HG03571 (cell line): ENCODE results near the gene LRRC56.

Experiments
- ATAC-seq: cut with Tn5 transposase; IDR thresholded peaks from one replicate; pipeline ENCODE4 v1.9.1; 2021; ENCODE audit not compliant: unreplicated experiment

Gene LRRC56

GRCh38 chr11:592501-592900 lies 55.2 kb downstream of the LRRC56 start:
- ATAC-seq = no peak

- ATAC-seq = no peak
Measured at GRCh38 chr11:592918-593317, 55.6 kb downstream of the LRRC56 start.

GRCh38 chr11:593347-593746 lies 56.0 kb downstream of the LRRC56 start:
- ATAC-seq = no peak

- no peak for ATAC-seq
Measured at GRCh38 chr11:595400-595799, 58.1 kb downstream of the LRRC56 start.

- ATAC-seq = no peak
Measured at GRCh38 chr11:596374-596773, 59.0 kb downstream of the LRRC56 start.

GRCh38 chr11:597166-597725 lies 59.9 kb downstream of the LRRC56 start:
- no peak for ATAC-seq

GRCh38 chr11:598005-598680 lies 60.8 kb downstream of the LRRC56 start:
- ATAC-seq = no peak

GRCh38 chr11:601573-602245 lies 64.4 kb downstream of the LRRC56 start:
- ATAC-seq = no peak

GRCh38 chr11:603154-603553 lies 65.8 kb downstream of the LRRC56 start:
- ATAC-seq = no peak
